ENCODE measurements around the gene SETD4. TPM values are rescaled to one million over a fixed set of nuclear protein-coding genes. Genes with fewer than 3 reads are reported as not detected.

The SETD4 gene
- total and polyA plus RNA-seq, 2 of the 13 experiments (the other 11 are each of a cell fraction or from before 2014, with no cell fraction given), result 7.1 to 14.4 TPM

- Histone ChIP-seq H3K9me3 (ENCODE audit: low read length) (no peaks in the 10 kb centered on the region), H3K9ac (ENCODE audit: insufficient read depth, low read depth, low read length) (no peak overlapping the region), H3K27ac (ENCODE audit: extremely low read length, insufficient read depth, low read length) (no peak overlapping the region), H4K20me1 (ENCODE audit: insufficient read depth, low read length) (no peaks in the 10 kb centered on the region), H3K4me2 (ENCODE audit: low read depth, low read length) (no peak overlapping the region), H3K4me3 (replicated peaks in 1 of 3; ENCODE audit: insufficient read depth in 1 of 3, low read depth in 2 of 3, low read length in 3 of 3) (no peak overlapping the region), H2AFZ (ENCODE audit: low read length) (no peak overlapping the region), H3K79me2 (ENCODE audit: insufficient read depth, low read length) (no peaks in the 10 kb centered on the region), H3K27me3 (ENCODE audit: control insufficient read depth in 1 of 2, insufficient read depth in 2 of 2, low read length in 2 of 2) (peaks cover 0 to 2% of the 10 kb centered on the region in 2 experiments; a peak in 2 of 5 replicates), H3K36me3 (replicated peaks in 1 of 2; ENCODE audit: control insufficient read depth in 1 of 2, insufficient read depth in 2 of 2, low read length in 2 of 2) (no peaks in the 10 kb centered on the region), H3K4me1 (ENCODE audit: insufficient read depth, low read length) (no peaks in the 10 kb centered on the region)
- DNase-seq (ENCODE audit: low spot score) (no peak), ATAC-seq (no peak), FAIRE-seq (no peak)
- TF ChIP-seq ZNF589 (CRISPR knock-in tag; conservative IDR thresholded peaks at IDR 0.05), result no peak
- no peak for TF ChIP-seq MAX (IDR thresholded peaks at IDR 0.05)
- no TSS peak for BruUV-seq (replicated peaks)
- WGBS (ENCODE audit: low lambda C conversion rate), result 57% methylated on average over 11 of the region's 11 CpGs
- in situ Hi-C loops (cut with HindIII; ENCODE audit: extremely low pct_ligation_motif_present, low pct_unique_long_range_greater_than_20kb) (no loop called here), intact Hi-C loops (cut with micrococcal nuclease; ENCODE audit: unreplicated experiment) (loop anchor here (10.0 kb wide), 1 partner anchor 1137 kb away; no protein-coding TSS in a partner anchor)
- ChIA-PET CTCF (ENCODE audit: low intra/inter-chr PET ratio, low total read pairs) (no interaction called here), POLR2A (no interaction called here)
Observed at GRCh38 chr21:36021251-36021837, 39.0 kb downstream of the SETD4 start.

GRCh38 chr21:36015045-36015444 lies 45.3 kb downstream of the SETD4 start:
- H4K20me1 ChIP-seq (ENCODE audit: insufficient read depth, low read length), result no peaks in the 10 kb centered on the region
- no peak for FAIRE-seq
- ATAC-seq, result no peak
- in situ Hi-C loops (cut with HindIII; ENCODE audit: extremely low pct_ligation_motif_present, low pct_unique_long_range_greater_than_20kb), result no loop called here
- 47% methylated on average over 5 of the region's 5 CpGs for WGBS (ENCODE audit: low lambda C conversion rate)
- TF ChIP-seq ZFP62 (CRISPR knock-in tag; IDR thresholded peaks at IDR 0.05) (no peak), SALL2 (CRISPR knock-in tag; IDR thresholded peaks at IDR 0.05) (no peak), NFKBIZ (CRISPR knock-in tag; IDR thresholded peaks at IDR 0.05) (no peak), EEA1 (CRISPR knock-in tag; IDR thresholded peaks at IDR 0.05; ENCODE audit: borderline replicate concordance) (no peak), NCOA1 (CRISPR knock-in tag; IDR thresholded peaks at IDR 0.05) (no peak), ZNF484 (CRISPR knock-in tag; IDR thresholded peaks at IDR 0.05; ENCODE audit: borderline replicate concordance, low read depth) (no peak), ZMYM3 (CRISPR knock-in tag; IDR thresholded peaks at IDR 0.05) (no peak), ZNF17 (CRISPR knock-in tag; IDR thresholded peaks at IDR 0.05) (no peak)
- CTCF ChIA-PET (ENCODE audit: low intra/inter-chr PET ratio, low total read pairs), result no interaction called here
- no peak overlapping the region for H2AFZ ChIP-seq (ENCODE audit: low read length)
- no peaks in the 10 kb centered on the region for H3K79me2 ChIP-seq (ENCODE audit: insufficient read depth, low read length)
- no peaks in the 10 kb centered on the region for H3K9me3 ChIP-seq (ENCODE audit: low read length)
- no peak overlapping the region for H3K4me2 ChIP-seq (ENCODE audit: low read depth, low read length)
- BruUV-seq (replicated peaks), result no TSS peak
- H3K27ac ChIP-seq (ENCODE audit: extremely low read length, insufficient read depth, low read length), result no peak overlapping the region
- no peak overlapping the region for H3K4me3 ChIP-seq (replicated peaks in 1 of 3; ENCODE audit: insufficient read depth in 1 of 3, low read depth in 2 of 3, low read length in 3 of 3)
- H3K27me3 ChIP-seq (ENCODE audit: control insufficient read depth in 1 of 2, insufficient read depth in 2 of 2, low read length in 2 of 2), result peaks cover 0 to 6% of the 10 kb centered on the region in 2 experiments; a peak in 2 of 5 replicates
- H3K4me1 ChIP-seq (ENCODE audit: insufficient read depth, low read length), result peaks cover 6% of the 10 kb centered on the region; the same call in 1 of the 2 replicates
- POLR2A ChIA-PET, result no interaction called here
- intact Hi-C loops (cut with micrococcal nuclease; ENCODE audit: unreplicated experiment), result no loop called here
- H3K36me3 ChIP-seq (replicated peaks in 1 of 2; ENCODE audit: control insufficient read depth in 1 of 2, insufficient read depth in 2 of 2, low read length in 2 of 2), result no peaks in the 10 kb centered on the region
- no peak for DNase-seq (ENCODE audit: low spot score)
- no peak overlapping the region for H3K9ac ChIP-seq (ENCODE audit: insufficient read depth, low read depth, low read length)

Data from HepG2 (cell line).